PC-9 (cell line): ENCODE measurements around the gene CALML5.

Experiments
- EZH2 ChIP-seq: fragments of 200-600 bp; sonication (generic); IDR thresholded peaks from 2 replicates; pipeline ENCODE4 v1.8.0; 2017; ENCODE audit warnings: antibody characterized with exemption, low read depth
- TF ChIP-seq, protein P1 (sequence below): fragments of 200-600 bp; sonication (generic); conservative IDR thresholded peaks from 2 replicates; pipeline ENCODE4 v1.6.1; 2017; ENCODE audit warnings: mixed run types, antibody characterized with exemption, mild to moderate bottlenecking, moderate library complexity

DNA sequence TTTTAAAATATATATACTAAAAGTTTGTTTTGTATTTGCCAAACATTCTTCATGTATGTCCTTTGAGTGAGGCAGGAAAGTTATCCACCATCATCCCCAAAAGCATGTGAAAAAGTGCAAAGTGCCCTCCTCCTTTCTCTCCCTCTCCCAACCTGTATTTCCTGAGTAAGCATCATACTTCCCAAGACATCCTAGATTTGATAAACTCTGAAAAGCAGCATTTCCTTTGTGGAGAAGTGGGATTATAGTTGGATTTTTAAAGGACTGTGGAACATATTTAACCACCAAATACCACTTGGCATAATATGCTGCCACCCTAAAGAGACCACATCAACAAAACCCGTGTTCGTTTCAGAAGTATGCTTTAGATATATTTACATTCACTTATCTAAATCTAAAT is 50.1 kb downstream of the CALML5 start:
- TF ChIP-seq, protein P1, sequence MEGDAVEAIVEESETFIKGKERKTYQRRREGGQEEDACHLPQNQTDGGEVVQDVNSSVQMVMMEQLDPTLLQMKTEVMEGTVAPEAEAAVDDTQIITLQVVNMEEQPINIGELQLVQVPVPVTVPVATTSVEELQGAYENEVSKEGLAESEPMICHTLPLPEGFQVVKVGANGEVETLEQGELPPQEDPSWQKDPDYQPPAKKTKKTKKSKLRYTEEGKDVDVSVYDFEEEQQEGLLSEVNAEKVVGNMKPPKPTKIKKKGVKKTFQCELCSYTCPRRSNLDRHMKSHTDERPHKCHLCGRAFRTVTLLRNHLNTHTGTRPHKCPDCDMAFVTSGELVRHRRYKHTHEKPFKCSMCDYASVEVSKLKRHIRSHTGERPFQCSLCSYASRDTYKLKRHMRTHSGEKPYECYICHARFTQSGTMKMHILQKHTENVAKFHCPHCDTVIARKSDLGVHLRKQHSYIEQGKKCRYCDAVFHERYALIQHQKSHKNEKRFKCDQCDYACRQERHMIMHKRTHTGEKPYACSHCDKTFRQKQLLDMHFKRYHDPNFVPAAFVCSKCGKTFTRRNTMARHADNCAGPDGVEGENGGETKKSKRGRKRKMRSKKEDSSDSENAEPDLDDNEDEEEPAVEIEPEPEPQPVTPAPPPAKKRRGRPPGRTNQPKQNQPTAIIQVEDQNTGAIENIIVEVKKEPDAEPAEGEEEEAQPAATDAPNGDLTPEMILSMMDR: no peak
- TF ChIP-seq EZH2: no peak
